ENCODE results near the gene ENOX1.

DNA sequence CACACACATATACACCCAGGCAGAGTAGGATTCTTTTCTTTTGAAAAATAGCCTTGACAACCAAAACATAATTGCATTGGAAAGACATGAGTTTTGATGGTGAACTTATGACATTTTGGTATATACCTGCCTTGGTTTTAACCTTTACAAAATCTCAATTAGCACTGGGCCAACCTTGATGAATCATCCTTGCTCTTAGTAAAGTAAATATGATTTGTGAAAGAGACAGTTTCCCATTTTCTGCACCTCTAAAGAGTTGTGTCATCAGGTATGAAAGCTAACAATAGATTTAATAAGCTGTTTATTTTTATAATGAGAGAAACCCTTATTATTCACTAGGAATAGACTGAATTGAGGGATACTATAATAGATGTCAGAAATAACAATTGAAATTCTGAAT is 15.7 kb upstream of the ENOX1 start:
- TF ChIP-seq FOXK2 (IDR thresholded peaks at IDR 0.05) (no peak), FOXM1 (IDR thresholded peaks at IDR 0.05; ENCODE audit: borderline replicate concordance) (no peak), ZNF384 (IDR thresholded peaks at IDR 0.05) (no peak), ARNT (IDR thresholded peaks at IDR 0.05) (no peak), SP1 (IDR thresholded peaks at IDR 0.05) (no peak), L3MBTL2 (conservative IDR thresholded peaks at IDR 0.05) (no peak), FOXA1 (IDR thresholded peaks at IDR 0.05) (no peak)
- TF ChIP-seq, protein P1, sequence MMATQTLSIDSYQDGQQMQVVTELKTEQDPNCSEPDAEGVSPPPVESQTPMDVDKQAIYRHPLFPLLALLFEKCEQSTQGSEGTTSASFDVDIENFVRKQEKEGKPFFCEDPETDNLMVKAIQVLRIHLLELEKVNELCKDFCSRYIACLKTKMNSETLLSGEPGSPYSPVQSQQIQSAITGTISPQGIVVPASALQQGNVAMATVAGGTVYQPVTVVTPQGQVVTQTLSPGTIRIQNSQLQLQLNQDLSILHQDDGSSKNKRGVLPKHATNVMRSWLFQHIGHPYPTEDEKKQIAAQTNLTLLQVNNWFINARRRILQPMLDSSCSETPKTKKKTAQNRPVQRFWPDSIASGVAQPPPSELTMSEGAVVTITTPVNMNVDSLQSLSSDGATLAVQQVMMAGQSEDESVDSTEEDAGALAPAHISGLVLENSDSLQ (IDR thresholded peaks at IDR 0.05): no peak
